OCI-LY7 (cell line): ENCODE results near the gene SNRPB. TPM values are rescaled to one million over a fixed set of nuclear protein-coding genes. Genes with fewer than 3 reads are reported as not detected.

Experiments used
- BruUV-seq: library from RNA; stranded (reverse); fragments of 400-500 nt; replicated peaks from 2 replicates; lab custom pipeline; 2021; lab: Mats Ljungman, UMichigan
- CTCF ChIA-PET: fragments of 300-600 bp; sonication (Branson Sonifier 250); formaldehyde crosslinking; loops from one replicate; lab custom pipeline; 2022; ENCODE audit warnings: antibody characterized with exemption; ENCODE audit not compliant: unreplicated experiment; lab: Charles Lee
- POLR2A ChIA-PET: fragments of 300-600 bp; sonication (Branson Sonifier 250); formaldehyde crosslinking; loops from one replicate; lab custom pipeline; 2022; ENCODE audit warnings: antibody characterized with exemption; lab: Charles Lee
- DNase-seq: peaks from one replicate; pipeline ENCODE4 v3.0.0-alpha.2; 2015; ENCODE audit warnings: low spot score
- H2AFZ ChIP-seq: fragments of 200-600 bp; sonication (generic), shearing (Covaris generic); 2 replicates; pipeline ENCODE4 v1.6.1; 2014; ENCODE audit warnings: mild to moderate bottlenecking, antibody characterized with exemption, low read length, moderate library complexity
- H3K27ac ChIP-seq: fragments of 200-600 bp; sonication (generic); 2 replicates; pipeline ENCODE4 v1.5.1; 2014; ENCODE audit warnings: mixed run types, low read depth, mild to moderate bottlenecking, moderate library complexity, low read length, inconsistent platforms; ENCODE audit not compliant: poor library complexity, severe bottlenecking
- H3K36me3 ChIP-seq: fragments of 200-600 bp; sonication (generic); 2 replicates; pipeline ENCODE4 v1.6.1; 2014; ENCODE audit warnings: mild to moderate bottlenecking, antibody characterized with exemption, low read length, moderate library complexity, mixed read lengths; ENCODE audit not compliant: insufficient read depth
- H3K4me1 ChIP-seq: fragments of 200-600 bp; sonication (generic); 2 replicates; pipeline ENCODE4 v1.5.1; 2014; ENCODE audit warnings: mild to moderate bottlenecking, low read length; ENCODE audit not compliant: insufficient read depth, poor library complexity, severe bottlenecking
- H3K4me2 ChIP-seq: fragments of 200-600 bp; sonication (generic); 2 replicates; pipeline ENCODE4 v1.6.1; 2014; ENCODE audit warnings: mild to moderate bottlenecking, low read length
- H3K4me3 ChIP-seq: fragments of 200-600 bp; sonication (generic); 2 replicates; pipeline ENCODE4 v1.5.1; 2014; ENCODE audit warnings: mild to moderate bottlenecking, low read depth, low read length; ENCODE audit not compliant: poor library complexity, severe bottlenecking
- H3K79me2 ChIP-seq: fragments of 200-600 bp; sonication (generic); 2 replicates; pipeline ENCODE4 v1.6.1; 2016; ENCODE audit warnings: low read depth, mild to moderate bottlenecking, low read length, moderate library complexity, mixed read lengths; ENCODE audit not compliant: insufficient read depth
- H3K9me2 ChIP-seq: fragments of 200-600 bp; sonication (generic); 2 replicates; pipeline ENCODE4 v1.6.1; 2016; ENCODE audit warnings: mild to moderate bottlenecking, low read length, mixed read lengths; ENCODE audit not compliant: insufficient read depth
- H3K9me3 ChIP-seq: fragments of 200-600 bp; sonication (generic); 2 replicates; pipeline ENCODE4 v1.6.1; 2014; ENCODE audit warnings: mild to moderate bottlenecking, mixed run types, low read length, mixed read lengths
- H4K20me1 ChIP-seq: fragments of 200-600 bp; sonication (generic); 2 replicates; pipeline ENCODE4 v1.6.1; 2014; ENCODE audit warnings: mild to moderate bottlenecking, antibody characterized with exemption, low read length, moderate library complexity, mixed read lengths; ENCODE audit not compliant: insufficient read depth
- EZH2phosphoT487 ChIP-seq: fragments of 200-600 bp; sonication (generic); IDR thresholded peaks from 2 replicates; pipeline ENCODE4 v1.6.1; 2018; ENCODE audit warnings: low read depth, borderline replicate concordance, mild to moderate bottlenecking, mixed run types, antibody characterized with exemption, low read length, moderate library complexity, mixed read lengths
- intact Hi-C: fragments of 100-400 bp; cut with micrococcal nuclease; formaldehyde crosslinking; loops from one replicate; pipeline ENCODE4 v1.10.0; 2022; ENCODE audit not compliant: unreplicated experiment
- total RNA-seq, 2 experiments: library from RNA; depleted of rRNA in 1 of 2; stranded (reverse); fragments of >200 nt in 1 of 2; shearing (Covaris generic) in 1 of 2; gene quantifications; 2 replicates each; pipeline ENCODE4 v1.2.3, GENCODE V29; 2014 to 2022
- TF ChIP-seq, protein P1 (sequence below): fragments of 200-600 bp; sonication (generic); conservative IDR thresholded peaks from 2 replicates; pipeline ENCODE4 v1.5.1; 2014; ENCODE audit warnings: mild to moderate bottlenecking, antibody characterized with exemption, low read length, moderate library complexity, mixed read lengths

The SNRPB gene
- total RNA-seq, 2 experiments from 2014 or later: 351 to 516 TPM

DNA sequence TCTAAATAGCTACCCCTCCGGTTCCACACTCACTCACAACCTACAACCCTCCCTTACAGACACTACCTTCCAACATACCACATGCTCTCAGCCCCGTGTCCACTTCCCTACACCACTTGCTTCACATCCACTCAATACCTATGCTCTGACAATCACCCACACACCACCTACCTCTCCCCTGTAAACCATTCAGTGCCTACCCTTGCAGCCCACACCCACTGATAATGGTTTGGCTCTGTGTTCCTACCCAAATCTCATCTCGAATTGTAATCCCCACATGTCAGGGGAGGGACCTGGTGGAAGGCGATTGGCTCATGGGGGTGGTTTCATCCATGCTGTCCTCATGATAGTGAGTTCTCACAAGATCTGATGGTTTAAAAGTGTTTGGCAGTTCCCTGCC lies 48.0 kb upstream of the SNRPB start:
- ChIA-PET CTCF (no interaction called here), POLR2A (no interaction called here)
- no peak overlapping the region for H3K4me2 ChIP-seq
- no peak overlapping the region for H3K4me3 ChIP-seq
- no peak for TF ChIP-seq EZH2phosphoT487
- TF ChIP-seq, protein P1, sequence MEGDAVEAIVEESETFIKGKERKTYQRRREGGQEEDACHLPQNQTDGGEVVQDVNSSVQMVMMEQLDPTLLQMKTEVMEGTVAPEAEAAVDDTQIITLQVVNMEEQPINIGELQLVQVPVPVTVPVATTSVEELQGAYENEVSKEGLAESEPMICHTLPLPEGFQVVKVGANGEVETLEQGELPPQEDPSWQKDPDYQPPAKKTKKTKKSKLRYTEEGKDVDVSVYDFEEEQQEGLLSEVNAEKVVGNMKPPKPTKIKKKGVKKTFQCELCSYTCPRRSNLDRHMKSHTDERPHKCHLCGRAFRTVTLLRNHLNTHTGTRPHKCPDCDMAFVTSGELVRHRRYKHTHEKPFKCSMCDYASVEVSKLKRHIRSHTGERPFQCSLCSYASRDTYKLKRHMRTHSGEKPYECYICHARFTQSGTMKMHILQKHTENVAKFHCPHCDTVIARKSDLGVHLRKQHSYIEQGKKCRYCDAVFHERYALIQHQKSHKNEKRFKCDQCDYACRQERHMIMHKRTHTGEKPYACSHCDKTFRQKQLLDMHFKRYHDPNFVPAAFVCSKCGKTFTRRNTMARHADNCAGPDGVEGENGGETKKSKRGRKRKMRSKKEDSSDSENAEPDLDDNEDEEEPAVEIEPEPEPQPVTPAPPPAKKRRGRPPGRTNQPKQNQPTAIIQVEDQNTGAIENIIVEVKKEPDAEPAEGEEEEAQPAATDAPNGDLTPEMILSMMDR: no peak
- no peaks in the 10 kb centered on the region for H3K9me3 ChIP-seq
- H3K4me1 ChIP-seq: no peaks in the 10 kb centered on the region
- no peaks in the 10 kb centered on the region for H4K20me1 ChIP-seq
- no peak overlapping the region for H2AFZ ChIP-seq
- H3K79me2 ChIP-seq: no peaks in the 10 kb centered on the region
- H3K9me2 ChIP-seq: no peaks in the 10 kb centered on the region
- BruUV-seq: no TSS peak
- no peak for DNase-seq
- intact Hi-C loops: no loop called here
- no peaks in the 10 kb centered on the region for H3K36me3 ChIP-seq
- H3K27ac ChIP-seq: no peak overlapping the region

DNA sequence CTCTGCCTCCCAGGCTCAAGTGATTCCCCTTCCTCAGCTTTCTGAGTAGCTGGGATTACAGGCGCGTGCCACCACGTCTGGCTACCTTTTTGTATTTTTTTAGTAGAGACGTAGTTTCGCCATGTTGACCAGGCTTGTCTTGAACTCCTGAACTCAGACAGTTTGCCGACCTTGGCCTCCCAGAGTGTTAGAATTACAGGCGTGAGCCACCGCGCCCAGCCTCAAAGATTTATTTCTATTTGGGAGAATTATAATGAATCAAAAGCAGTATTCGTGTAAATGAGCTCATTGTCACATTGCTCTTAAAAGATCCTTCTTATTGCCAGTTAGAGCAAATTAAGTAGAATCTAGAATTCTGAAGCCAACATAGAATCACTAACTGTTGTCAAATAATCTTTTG lies 47.5 kb upstream of the SNRPB start:
- no peak overlapping the region for H3K4me3 ChIP-seq
- no TSS peak for BruUV-seq
- no peak for DNase-seq
- no peaks in the 10 kb centered on the region for H3K9me2 ChIP-seq
- H3K4me2 ChIP-seq: no peak overlapping the region
- no peak overlapping the region for H2AFZ ChIP-seq
- POLR2A ChIA-PET: interaction anchor here (0.5 to 0.7 kb wide), 2 partner anchors 28 to 152 kb away, joined by 3 to 4 read pairs; no protein-coding TSS in a partner anchor
- H3K36me3 ChIP-seq: no peaks in the 10 kb centered on the region
- TF ChIP-seq EZH2phosphoT487: no peak
- TF ChIP-seq, protein P1: no peak
- H3K4me1 ChIP-seq: no peaks in the 10 kb centered on the region
- intact Hi-C loops: no loop called here
- H3K9me3 ChIP-seq: no peaks in the 10 kb centered on the region
- H3K27ac ChIP-seq: no peak overlapping the region
- H4K20me1 ChIP-seq: no peaks in the 10 kb centered on the region
- CTCF ChIA-PET: no interaction called here
- H3K79me2 ChIP-seq: no peaks in the 10 kb centered on the region

DNA sequence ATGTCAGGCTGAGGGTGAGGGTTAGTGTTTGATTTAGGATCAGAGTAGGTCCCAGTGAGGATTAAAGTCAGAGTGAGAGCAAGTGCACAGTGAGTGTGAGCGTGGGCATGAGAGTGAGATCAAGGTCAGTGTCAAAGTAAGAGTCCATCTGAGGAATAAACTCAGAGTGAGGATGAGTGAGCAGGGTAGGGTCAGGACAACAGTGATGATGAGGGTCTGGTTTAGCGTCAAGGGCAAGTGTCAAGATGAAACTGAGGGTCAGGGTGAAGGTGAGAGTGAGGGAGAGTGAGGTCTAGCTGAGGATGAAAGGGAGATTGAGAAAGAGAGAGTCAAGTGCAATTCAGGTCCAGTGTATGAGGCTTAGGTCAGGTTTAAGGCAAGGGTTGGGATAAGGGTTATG lies 45.8 kb upstream of the SNRPB start:
- intact Hi-C loops: no loop called here
- TF ChIP-seq EZH2phosphoT487: no peak
- TF ChIP-seq, protein P1: no peak
- BruUV-seq: no TSS peak

More for the DNA sequence above, 45.8 kb upstream of the SNRPB start:
- Histone ChIP-seq H3K4me1 (no peaks in the 10 kb centered on the region), H3K4me2 (no peak overlapping the region), H3K9me2 (no peaks in the 10 kb centered on the region), H2AFZ (no peak overlapping the region), H3K4me3 (no peak overlapping the region), H3K9me3 (no peaks in the 10 kb centered on the region), H3K36me3 (no peaks in the 10 kb centered on the region), H3K27ac (no peak overlapping the region), H3K79me2 (no peaks in the 10 kb centered on the region), H4K20me1 (no peaks in the 10 kb centered on the region)
- no peak for DNase-seq
- ChIA-PET CTCF (no interaction called here), POLR2A (no interaction called here)
